ENCODE results near the gene SAT2.

DNA sequence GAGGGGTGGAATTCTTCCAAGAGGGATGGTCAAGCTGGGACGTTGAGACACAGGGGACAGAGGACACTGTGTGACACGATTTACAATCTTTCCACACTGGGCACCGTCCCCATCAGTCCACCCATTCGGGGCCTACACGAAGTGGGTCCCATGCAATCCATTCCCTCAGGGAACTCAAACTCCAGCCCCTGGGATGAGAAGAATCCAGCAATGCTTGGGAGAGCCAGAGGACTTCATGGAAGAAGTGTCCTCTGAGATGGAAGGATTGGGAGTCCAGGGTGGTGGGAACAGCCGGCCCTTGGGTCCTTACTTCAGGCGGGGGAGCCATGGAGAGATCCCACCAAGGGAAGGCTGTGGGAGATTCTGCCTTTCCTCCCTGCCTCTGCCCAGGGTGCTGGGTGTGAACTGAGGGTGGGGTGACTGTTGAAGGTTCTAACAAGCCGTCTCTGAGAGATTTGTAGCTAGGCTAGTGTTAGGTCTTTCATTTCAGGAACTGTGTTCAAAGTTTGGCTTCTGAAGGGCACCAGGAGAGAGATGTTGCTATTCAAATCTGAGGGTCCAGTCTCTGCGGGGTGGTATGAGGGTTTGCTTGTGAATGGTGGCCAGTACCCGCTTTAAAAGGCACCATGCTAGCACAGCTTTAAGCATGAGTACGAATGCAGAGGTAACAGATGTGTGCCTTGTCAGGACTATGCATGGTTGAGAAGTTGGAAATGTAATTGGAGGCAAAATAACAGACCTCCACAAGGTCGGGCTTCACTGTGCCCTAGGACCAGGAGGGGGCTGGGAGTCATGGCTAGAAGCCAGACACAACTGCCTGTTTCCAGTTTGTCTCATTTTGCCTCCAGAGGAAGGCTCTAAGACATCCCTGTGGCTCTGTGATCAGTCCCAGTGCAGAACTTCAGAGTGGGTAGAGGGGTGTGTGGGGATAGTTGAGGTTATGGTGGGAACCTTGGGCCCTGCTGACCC lies 25.1 kb upstream of the SAT2 start:
- TF ChIP-seq, protein P1, sequence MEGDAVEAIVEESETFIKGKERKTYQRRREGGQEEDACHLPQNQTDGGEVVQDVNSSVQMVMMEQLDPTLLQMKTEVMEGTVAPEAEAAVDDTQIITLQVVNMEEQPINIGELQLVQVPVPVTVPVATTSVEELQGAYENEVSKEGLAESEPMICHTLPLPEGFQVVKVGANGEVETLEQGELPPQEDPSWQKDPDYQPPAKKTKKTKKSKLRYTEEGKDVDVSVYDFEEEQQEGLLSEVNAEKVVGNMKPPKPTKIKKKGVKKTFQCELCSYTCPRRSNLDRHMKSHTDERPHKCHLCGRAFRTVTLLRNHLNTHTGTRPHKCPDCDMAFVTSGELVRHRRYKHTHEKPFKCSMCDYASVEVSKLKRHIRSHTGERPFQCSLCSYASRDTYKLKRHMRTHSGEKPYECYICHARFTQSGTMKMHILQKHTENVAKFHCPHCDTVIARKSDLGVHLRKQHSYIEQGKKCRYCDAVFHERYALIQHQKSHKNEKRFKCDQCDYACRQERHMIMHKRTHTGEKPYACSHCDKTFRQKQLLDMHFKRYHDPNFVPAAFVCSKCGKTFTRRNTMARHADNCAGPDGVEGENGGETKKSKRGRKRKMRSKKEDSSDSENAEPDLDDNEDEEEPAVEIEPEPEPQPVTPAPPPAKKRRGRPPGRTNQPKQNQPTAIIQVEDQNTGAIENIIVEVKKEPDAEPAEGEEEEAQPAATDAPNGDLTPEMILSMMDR (IDR thresholded peaks at IDR 0.05; ENCODE audit: low read depth, low read length) = no peak
- no peak for TF ChIP-seq EZH2phosphoT487 (IDR thresholded peaks at IDR 0.05; ENCODE audit: low read depth)

Measured in OCI-LY3 (cell line).